Sigmoid colon (tissue), 7 donors: ENCODE measurements around the gene BTF3. TPM values are rescaled to one million over a fixed set of nuclear protein-coding genes. Genes with fewer than 3 reads are reported as not detected.
"Not testable (repeated sequence)": the region's sequence is repeated elsewhere in the genome, so short reads cannot be mapped to it uniquely, and the experiment has no call there.

Source experiments
- DNase-seq: peaks from one replicate; pipeline ENCODE4 v3.0.0-alpha.2; 2019
- H3K27ac ChIP-seq, 4 donors: fragments of 200-600 bp; sonication (generic); one replicate each; pipeline ENCODE4 v1.5.1; 2016 to 2019; ENCODE audit warnings: mild to moderate bottlenecking in 1 of 4
- H3K27me3 ChIP-seq, 3 donors: fragments of 200-600 bp; sonication (generic); one replicate each; pipeline ENCODE4 v1.5.1; 2019; ENCODE audit warnings: mild to moderate bottlenecking in 1 of 3
- H3K36me3 ChIP-seq, 4 donors: fragments of 200-600 bp; sonication (generic); one replicate each; pipeline ENCODE4 v1.5.1; 2016 to 2019
- H3K4me1 ChIP-seq, 4 donors: fragments of 200-600 bp; sonication (generic); one replicate each; pipeline ENCODE4 v1.5.1; 2017 to 2019
- H3K4me3 ChIP-seq, 4 donors: fragments of 200-600 bp; sonication (generic); one replicate each; pipeline ENCODE4 v1.5.1; 2017 to 2019; ENCODE audit warnings: mild to moderate bottlenecking in 2 of 4, moderate library complexity in 1 of 4
- H3K9me3 ChIP-seq, 4 donors: fragments of 200-600 bp in 3 of 4; sonication (generic) in 3 of 4; one replicate each; pipeline versions ENCODE4 v1.5.1 to v1.6.1; 2013 to 2019
- CTCF ChIP-seq, 4 experiments: fragments of 450-650 bp in 3 of 4; fragments of 200-600 bp in 1 of 4; IDR thresholded peaks; one replicate each; pipeline ENCODE4 v1.5.1; 2016 to 2019; ENCODE audit warnings: antibody characterized with exemption in 4 of 4, mild to moderate bottlenecking in 3 of 4, moderate library complexity in 2 of 4
- EP300 ChIP-seq, 4 donors: sonication (generic); formaldehyde crosslinking; IDR thresholded peaks; one replicate each; pipeline ENCODE4 v1.6.1; 2017; ENCODE audit warnings: antibody characterized with exemption in 4 of 4
- POLR2A ChIP-seq, 2 donors: fragments of 450-650 bp; IDR thresholded peaks; one replicate each; pipeline ENCODE4 v1.6.1; 2016; ENCODE audit warnings: antibody characterized with exemption in 2 of 2, mild to moderate bottlenecking in 2 of 2, moderate library complexity in 2 of 2
- POLR2AphosphoS5 ChIP-seq, 4 donors: sonication (generic); formaldehyde crosslinking; IDR thresholded peaks; one replicate each; pipeline ENCODE4 v1.6.1; 2017; ENCODE audit warnings: antibody characterized with exemption in 4 of 4
- WGBS, 2 donors: extraction: QIAGEN DNeasy Blood & Tissue Kit; methylation state at CpG; one replicate each; pipeline ENCODE4 v1.1.7; 2013; 5-methylcytosine and 5-hydroxymethylcytosine counted together
- intact Hi-C: fragments of 100-400 bp; cut with DNase I; formaldehyde crosslinking; loops from one replicate; pipeline ENCODE4 v1.15.1; 2023
- polyA plus RNA-seq, 3 donors: library from polyadenylated mRNA; stranded (reverse); fragments of 200-250 nt; gene quantifications; one replicate each; pipeline ENCODE4 v1.2.3, GENCODE V29; 2013
- total RNA-seq, 4 donors: library from RNA; depleted of rRNA; stranded (reverse); fragments of >200 nt; gene quantifications; one replicate each; pipeline ENCODE4 v1.1.0, GENCODE V29; 2016
- donor health status: healthy with polysubstance abuse.
- donor health status: Bipolar disorder and iron deficiency.
- donor health status: healthy.

BTF3 gene
- total and polyA plus RNA-seq, 7 donors = 490 to 1,119 (median 729) TPM

- peaks cover 0 to 27% (median 21%) of the 10 kb centered on the region in 4 donors for H3K4me1 ChIP-seq
- TF ChIP-seq POLR2AphosphoS5 (IDR thresholded peaks at IDR 0.05) = no peak
- no peak for TF ChIP-seq EP300 (IDR thresholded peaks at IDR 0.05)
- no peak for TF ChIP-seq CTCF (IDR thresholded peaks at IDR 0.05)
- no peak for TF ChIP-seq POLR2A (IDR thresholded peaks at IDR 0.05)
- intact Hi-C loops = loop anchor here (5.0 to 10.0 kb wide), 4 partner anchors 45 to 497 kb away; partner anchors contain the start of genes BTF3 and FCHO2
- no peak overlapping the region for H3K4me3 ChIP-seq
- 62% methylated on average over 6 of the region's 6 CpGs for WGBS, 2 donors
- H3K9me3 ChIP-seq = no peaks in the 10 kb centered on the region
- no peak for DNase-seq
- no peak overlapping the region for H3K27ac ChIP-seq
- H3K36me3 ChIP-seq = no peaks in the 10 kb centered on the region
- peaks cover 49 to 91% (median 69%) of the 10 kb centered on the region in 3 donors for H3K27me3 ChIP-seq
Observed at GRCh38 chr5:73452215-73452614, 46.0 kb upstream of the BTF3 start.

GRCh38 chr5:73454379-73455036 lies 43.7 kb upstream of the BTF3 start:
- no peak for DNase-seq
- no peak overlapping the region for H3K4me3 ChIP-seq
- intact Hi-C loops = loop anchor here (5.0 to 10.0 kb wide), 4 partner anchors 43 to 500 kb away; partner anchors contain the start of genes BTF3 and FCHO2
- peaks cover 35 to 70% (median 58%) of the 10 kb centered on the region in 3 donors for H3K27me3 ChIP-seq
- H3K4me1 ChIP-seq = peaks cover 0 to 14% (median 11%) of the 10 kb centered on the region in 4 donors
- 28 to 37% methylated on average over 6 of the region's 6 CpGs for WGBS, 2 donors
- H3K36me3 ChIP-seq = no peaks in the 10 kb centered on the region
- TF ChIP-seq EP300 (IDR thresholded peaks at IDR 0.05) (no peak), POLR2A (IDR thresholded peaks at IDR 0.05) (no peak), CTCF (IDR thresholded peaks at IDR 0.05) (peak in 3 of 4 experiments; percentile 29 to 58 (median 54)), POLR2AphosphoS5 (IDR thresholded peaks at IDR 0.05) (no peak)
- no peak overlapping the region for H3K27ac ChIP-seq
- H3K9me3 ChIP-seq = no peaks in the 10 kb centered on the region

- not testable (repeated sequence) for H3K27ac ChIP-seq, DNase-seq, H3K9me3 ChIP-seq, H3K4me1 ChIP-seq, H3K36me3 ChIP-seq, H3K4me3 ChIP-seq
- intact Hi-C loops = loop anchor here (10.0 kb wide), 1 partner anchor 502 kb away; the partner anchor contains the start of gene FCHO2
- peaks cover 15 to 51% (median 39%) of the 10 kb centered on the region in 3 donors for H3K27me3 ChIP-seq
- 89 to 95% methylated on average over 1 of the region's 1 CpG for WGBS, 2 donors
Observed at GRCh38 chr5:73456462-73456861, 41.8 kb upstream of the BTF3 start.

- H3K27me3 ChIP-seq = peaks cover 3 to 21% (median 11%) of the 10 kb centered on the region in 3 donors
- H3K4me3 ChIP-seq = no peak overlapping the region
- H3K36me3 ChIP-seq = no peaks in the 10 kb centered on the region
- TF ChIP-seq CTCF (IDR thresholded peaks at IDR 0.05) (no peak), POLR2AphosphoS5 (IDR thresholded peaks at IDR 0.05) (no peak), EP300 (IDR thresholded peaks at IDR 0.05) (no peak), POLR2A (IDR thresholded peaks at IDR 0.05) (no peak)
- intact Hi-C loops = loop anchor here (10.0 kb wide), 1 partner anchor 505 kb away; the partner anchor contains the start of gene FCHO2
- 24 to 58% methylated on average over 1 of the region's 1 CpG for WGBS, 2 donors
- no peak for DNase-seq
- H3K4me1 ChIP-seq = no peaks in the 10 kb centered on the region
- H3K27ac ChIP-seq = no peak overlapping the region
- no peaks in the 10 kb centered on the region for H3K9me3 ChIP-seq
Observed at GRCh38 chr5:73459366-73459765, 38.9 kb upstream of the BTF3 start.

- Histone ChIP-seq H3K4me1 (no peaks in the 10 kb centered on the region), H3K9me3 (no peaks in the 10 kb centered on the region), H3K36me3 (no peaks in the 10 kb centered on the region), H3K4me3 (no peak overlapping the region), H3K27me3 (peaks cover 3 to 15% (median 9%) of the 10 kb centered on the region in 3 donors), H3K27ac (no peak overlapping the region)
- TF ChIP-seq EP300 (IDR thresholded peaks at IDR 0.05) (no peak), POLR2AphosphoS5 (IDR thresholded peaks at IDR 0.05) (no peak), POLR2A (IDR thresholded peaks at IDR 0.05) (no peak), CTCF (IDR thresholded peaks at IDR 0.05) (no peak)
- no peak for DNase-seq
- 67 to 75% methylated on average over 1 of the region's 1 CpG for WGBS, 2 donors
- intact Hi-C loops = no loop called here
Observed at GRCh38 chr5:73460133-73460532, 38.1 kb upstream of the BTF3 start.
